Ishikawa (cell line): ENCODE data around the gene C5orf58.

Experiments used
- CEBPB ChIP-seq: IDR thresholded peaks from 2 replicates; pipeline ENCODE4 v1.6.1; 2012
- CREB1 ChIP-seq: IDR thresholded peaks from 2 replicates; pipeline ENCODE4 v1.6.1; 2012; ENCODE audit warnings: low read depth
- EGR1 ChIP-seq: IDR thresholded peaks from 2 replicates; pipeline ENCODE4 v1.6.1; 2012
- EP300 ChIP-seq: IDR thresholded peaks from 2 replicates; pipeline ENCODE4 v1.6.1; 2012; ENCODE audit warnings: borderline replicate concordance
- FOXM1 ChIP-seq: IDR thresholded peaks from 2 replicates; pipeline ENCODE4 v1.6.1; 2012; ENCODE audit warnings: low read depth, borderline replicate concordance
- MAX ChIP-seq: IDR thresholded peaks from 2 replicates; pipeline ENCODE4 v1.6.1; 2012
- NFIC ChIP-seq: IDR thresholded peaks from 2 replicates; pipeline ENCODE4 v1.6.1; 2012
- RAD21 ChIP-seq: IDR thresholded peaks from 2 replicates; pipeline ENCODE4 v1.6.1; 2012; ENCODE audit warnings: low read depth
- REST ChIP-seq: IDR thresholded peaks from 2 replicates; pipeline ENCODE4 v1.6.1; 2012; ENCODE audit warnings: low read depth, mild to moderate bottlenecking
- TAF1 ChIP-seq: IDR thresholded peaks from 2 replicates; pipeline ENCODE4 v1.6.1; 2012; ENCODE audit warnings: low read depth, mild to moderate bottlenecking
- TCF12 ChIP-seq: IDR thresholded peaks from 2 replicates; pipeline ENCODE4 v1.6.1; 2012; ENCODE audit warnings: low read depth
- TEAD4 ChIP-seq: IDR thresholded peaks from 2 replicates; pipeline ENCODE4 v1.6.1; 2012
- USF1 ChIP-seq: IDR thresholded peaks from 2 replicates; pipeline ENCODE4 v1.6.1; 2012
- YY1 ChIP-seq: IDR thresholded peaks from 2 replicates; pipeline ENCODE4 v1.6.1; 2012; ENCODE audit warnings: low read depth
- ZBTB7A ChIP-seq: IDR thresholded peaks from 2 replicates; pipeline ENCODE4 v1.6.1; 2012; ENCODE audit warnings: low read depth

The C5orf58 gene

GRCh38 chr5:170216257-170216864 lies 16.4 kb upstream of the C5orf58 start:
- TF ChIP-seq TCF12: no peak
- no peak for TF ChIP-seq TEAD4
- no peak for TF ChIP-seq TAF1
- TF ChIP-seq EP300: no peak
- TF ChIP-seq CEBPB: no peak
- TF ChIP-seq RAD21: peak; percentile 88

- TF ChIP-seq NFIC (no peak), CREB1 (no peak), RAD21 (no peak), EGR1 (no peak), MAX (no peak), CEBPB (no peak), TAF1 (no peak), FOXM1 (no peak), TEAD4 (no peak), REST (no peak), TCF12 (no peak), YY1 (no peak), USF1 (no peak), ZBTB7A (no peak), EP300 (no peak)
Observed at GRCh38 chr5:170217831-170218230, 15.0 kb upstream of the C5orf58 start.

GRCh38 chr5:170218726-170219125 lies 14.1 kb upstream of the C5orf58 start:
- TF ChIP-seq MAX: no peak

GRCh38 chr5:170219615-170220014 lies 13.2 kb upstream of the C5orf58 start:
- TF ChIP-seq ZBTB7A (no peak), YY1 (no peak), TCF12 (no peak), MAX (no peak), TAF1 (no peak), CREB1 (no peak), REST (no peak), FOXM1 (no peak), EGR1 (no peak), CEBPB (no peak), NFIC (no peak)

GRCh38 chr5:170220191-170220590 lies 12.6 kb upstream of the C5orf58 start:
- TF ChIP-seq YY1 (no peak), TEAD4 (no peak), CREB1 (no peak), MAX (no peak), TCF12 (no peak), TAF1 (no peak), USF1 (no peak), NFIC (no peak), EP300 (no peak), CEBPB (no peak), EGR1 (no peak), RAD21 (no peak), ZBTB7A (no peak), REST (no peak), FOXM1 (no peak)
